Measurements from ENCODE around the gene RALGPS1.

GRCh38 chr9:127250896-127251391, 336.4 kb downstream of the RALGPS1 start:
- no peak for TF ChIP-seq CTCF (IDR thresholded peaks at IDR 0.05)
- TF ChIP-seq EZH2 (IDR thresholded peaks at IDR 0.05; ENCODE audit: borderline replicate concordance, insufficient read depth, low read depth, low read length, poor library complexity, severe bottlenecking): no peak

All from B cell (primary cell).